GM18873 (cell line): ENCODE measurements around the gene EPOP.
A peak's percentile ranks its signal among the peaks of the same experiment; 100 is the strongest.

Experiments used
- ATAC-seq: cut with Tn5 transposase; IDR thresholded peaks from one replicate; pipeline ENCODE4 v1.9.1; 2021; ENCODE audit warnings: mild to moderate bottlenecking, moderate library complexity, moderate number of reproducible peaks; ENCODE audit not compliant: unreplicated experiment, low FRiP score

EPOP gene

GRCh38 chr17:38674749-38675615, at the start of gene EPOP:
Gene EPOP, minus strand, starts transcription at chr17:38674957. Its CDS starts 462 bp downstream, at chr17:38674495.
- ATAC-seq, result peak; percentile 56

- no peak for ATAC-seq
Observed at GRCh38 chr17:38721802-38722201, 47.0 kb upstream of the EPOP start.

GRCh38 chr17:38720941-38721340, 46.2 kb upstream of the EPOP start:
- ATAC-seq, result no peak

DNA sequence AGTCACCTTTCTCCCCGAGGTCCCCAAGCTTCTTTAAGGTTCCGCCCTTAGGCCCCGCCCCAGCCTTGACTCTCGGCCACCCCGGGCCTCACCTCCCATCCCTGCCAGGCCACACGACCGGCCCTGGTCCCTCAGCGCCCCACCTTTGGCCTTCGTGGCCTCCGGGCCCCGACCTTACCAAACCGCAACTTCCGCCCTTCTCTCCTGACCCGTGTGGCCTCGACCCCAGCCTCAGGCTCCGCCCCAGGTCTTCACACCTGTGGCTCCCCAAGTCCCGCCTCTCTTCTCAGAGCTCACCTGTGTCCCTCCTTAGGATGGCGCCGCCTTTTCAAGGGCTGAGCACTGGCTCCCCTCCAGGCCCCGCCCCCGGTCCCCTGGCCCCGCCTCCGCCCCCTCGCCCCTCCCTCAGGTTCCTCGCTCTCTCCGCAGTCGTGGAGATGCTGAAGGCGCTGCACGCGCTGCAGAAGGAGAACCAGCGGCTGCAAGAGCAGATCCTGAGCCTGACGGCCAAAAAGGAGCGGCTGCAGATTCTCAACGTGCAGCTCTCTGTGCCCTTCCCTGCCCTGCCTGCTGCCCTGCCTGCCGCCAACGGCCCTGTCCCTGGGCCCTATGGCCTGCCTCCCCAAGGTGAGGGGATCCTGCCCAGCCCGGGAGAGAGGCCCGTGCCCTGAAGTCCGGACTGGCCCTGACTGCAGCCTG, 45.3 kb upstream of the EPOP start:
- ATAC-seq, result no peak

GRCh38 chr17:38719289-38719942, 44.7 kb upstream of the EPOP start:
- no peak for ATAC-seq

- ATAC-seq, result no peak
Observed at GRCh38 chr17:38717139-38717745, 42.5 kb upstream of the EPOP start.

GRCh38 chr17:38716368-38717005, 41.7 kb upstream of the EPOP start:
- no peak for ATAC-seq

GRCh38 chr17:38715216-38715943, 40.6 kb upstream of the EPOP start:
- no peak for ATAC-seq

DNA sequence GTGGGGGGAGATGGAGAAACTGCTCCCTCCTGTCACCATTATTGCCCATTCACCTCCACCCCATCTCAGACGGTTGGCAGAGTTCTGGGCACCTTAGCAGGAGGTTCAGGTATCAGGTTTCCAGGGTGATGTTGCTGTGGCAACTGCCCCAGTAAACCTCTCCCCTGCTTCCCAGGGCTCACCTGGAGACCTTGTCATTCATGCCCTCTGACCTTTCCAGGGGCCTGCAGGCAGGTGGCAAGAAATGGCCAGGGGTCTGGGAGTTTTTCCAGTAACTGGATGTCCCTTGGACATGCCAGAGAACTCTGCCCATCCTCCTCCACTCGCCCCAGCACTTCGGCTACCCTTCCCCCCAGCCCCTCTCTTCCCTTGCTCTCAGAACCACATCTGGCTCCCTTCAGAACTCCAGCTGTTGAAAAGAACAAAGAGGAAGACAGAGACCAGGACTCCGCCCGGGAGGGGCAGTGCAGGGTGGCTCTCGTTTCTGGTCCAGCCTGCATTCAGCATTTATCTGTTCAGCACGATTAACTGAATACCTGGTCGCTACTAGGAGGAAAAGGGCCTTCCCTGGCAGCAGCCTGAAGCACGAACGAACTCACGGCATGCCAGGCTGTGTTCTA, 38.8 kb upstream of the EPOP start:
- no peak for ATAC-seq

DNA sequence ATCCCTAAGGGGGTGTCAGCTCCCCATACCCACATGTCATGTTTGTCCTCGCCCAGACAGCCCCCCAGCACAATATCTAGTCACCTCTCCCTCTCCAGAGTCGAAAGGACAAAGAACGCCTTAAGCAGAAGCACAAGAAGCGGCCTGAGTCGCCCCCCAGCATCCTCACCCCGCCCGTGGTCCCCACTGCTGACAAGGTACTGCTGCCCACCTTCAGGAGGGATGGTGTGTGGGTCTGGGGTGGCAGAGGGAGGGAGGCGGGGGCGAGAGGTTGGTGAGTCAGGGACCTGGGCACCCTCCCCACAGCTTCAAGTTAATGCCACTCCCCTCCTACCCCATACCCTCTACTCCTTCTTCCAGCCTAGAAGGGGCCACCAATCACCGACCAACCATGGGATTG, 37.8 kb upstream of the EPOP start:
- ATAC-seq, result no peak

GRCh38 chr17:38711792-38712571, 37.2 kb upstream of the EPOP start:
- no peak for ATAC-seq

DNA sequence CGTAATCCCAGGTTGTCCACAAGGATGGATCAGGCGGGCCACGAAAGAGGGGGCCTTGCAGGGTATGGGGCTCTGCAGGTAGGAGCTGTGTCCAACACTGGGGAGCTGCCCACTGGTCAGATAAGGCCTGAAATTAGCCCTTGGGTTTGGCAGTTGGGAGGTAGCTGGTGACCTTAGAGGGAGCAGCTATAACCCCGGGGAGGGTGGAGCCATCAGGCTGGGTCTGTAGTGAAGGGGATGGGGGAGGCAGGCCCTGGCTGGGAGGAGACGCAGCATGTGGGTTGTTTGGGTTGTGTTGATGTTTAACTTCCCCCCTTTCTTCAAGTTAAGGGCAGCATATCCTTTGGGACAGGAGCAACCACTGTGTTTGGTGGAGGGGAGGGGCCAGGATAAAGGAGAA, 36.2 kb upstream of the EPOP start:
- no peak for ATAC-seq

DNA sequence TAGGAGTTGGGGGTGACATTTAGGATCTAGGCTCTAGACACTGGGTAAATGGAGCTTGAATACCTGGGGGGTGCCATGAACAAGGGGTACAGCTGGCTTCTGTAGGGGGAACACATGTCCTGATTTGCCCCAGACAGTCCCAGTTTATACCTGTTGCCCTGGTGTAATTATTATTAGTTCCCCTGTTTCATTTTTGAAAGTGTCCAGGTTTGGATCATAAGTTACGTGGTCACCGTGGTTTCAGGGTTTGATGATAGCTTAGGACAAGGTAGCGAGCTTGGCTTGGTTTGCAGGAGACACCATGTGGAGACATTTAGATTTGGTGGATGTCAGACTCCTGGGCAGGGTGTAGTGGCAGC, 35.8 kb upstream of the EPOP start:
- ATAC-seq, result no peak

- ATAC-seq, result no peak
Observed at GRCh38 chr17:38709864-38710603, 35.3 kb upstream of the EPOP start.

DNA sequence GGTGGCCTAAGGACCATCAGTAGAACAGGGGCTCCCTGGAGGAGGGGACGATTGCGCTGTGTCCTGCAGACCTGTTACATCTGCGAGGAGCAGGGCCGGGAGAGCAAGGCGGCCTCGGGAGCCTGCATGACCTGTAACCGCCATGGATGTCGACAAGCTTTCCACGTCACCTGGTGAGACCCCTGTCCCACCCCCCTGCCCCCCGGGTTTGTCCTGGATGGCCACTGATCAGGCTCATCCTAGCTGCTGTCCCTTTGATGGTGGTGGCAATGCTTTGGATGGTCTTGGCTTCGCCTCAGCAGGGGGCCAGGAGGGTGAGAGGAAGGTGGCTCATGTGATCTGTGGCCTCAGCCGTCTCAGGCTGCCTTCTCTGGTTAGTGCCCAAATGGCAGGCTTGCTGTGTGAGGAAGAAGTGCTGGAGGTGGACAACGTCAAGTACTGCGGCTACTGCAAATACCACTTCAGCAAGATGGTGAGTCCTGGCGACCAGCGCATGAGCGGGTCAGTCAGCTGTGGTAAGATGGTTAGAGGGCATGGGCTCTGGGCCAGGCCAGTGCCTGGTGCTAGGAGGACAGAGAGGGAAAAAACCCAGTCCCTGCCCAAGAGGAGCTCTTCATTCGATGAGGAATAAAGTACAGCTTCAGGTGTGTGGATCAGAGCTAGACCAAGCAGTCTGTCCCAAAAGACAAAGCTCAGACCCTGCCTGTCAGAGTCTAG, 34.5 kb upstream of the EPOP start:
- no peak for ATAC-seq

DNA sequence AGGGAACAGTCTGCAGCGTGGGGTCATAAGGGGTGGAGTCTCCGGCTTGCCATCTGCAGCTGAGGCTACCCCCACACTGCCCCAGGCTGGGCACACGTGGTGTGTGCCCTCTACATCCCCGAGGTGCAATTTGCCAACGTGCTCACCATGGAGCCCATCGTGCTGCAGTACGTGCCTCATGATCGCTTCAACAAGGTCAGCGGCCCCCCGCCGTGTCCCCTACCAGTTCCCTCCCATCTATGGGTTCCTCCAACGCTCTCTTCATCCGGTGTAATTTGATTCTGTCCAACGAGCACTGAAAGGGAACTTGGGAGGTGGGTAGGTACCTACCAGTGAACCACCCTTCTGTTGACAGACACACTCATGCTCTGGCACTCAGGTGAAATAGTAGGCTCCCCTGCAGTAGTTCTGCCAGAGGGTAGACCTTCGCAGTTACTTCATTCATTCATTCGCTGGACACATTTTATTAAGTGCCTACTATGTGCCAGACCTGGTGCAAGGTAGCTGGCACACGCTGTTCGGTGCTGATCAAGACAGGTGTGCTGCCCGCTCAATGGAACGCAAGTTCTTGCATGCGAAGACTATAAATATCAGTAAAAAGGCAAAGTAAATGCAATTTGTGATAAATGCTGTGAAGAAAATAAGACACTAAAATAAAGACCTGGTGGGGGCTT, 33.1 kb upstream of the EPOP start:
- no peak for ATAC-seq
